T-cell (primary cell): Measurements from ENCODE around the gene TNFSF13. TPM values are rescaled to one million over a fixed set of nuclear protein-coding genes. Genes with fewer than 3 reads are reported as not detected.

ENCODE experiments used
- ATAC-seq, 4 experiments: fragments of 200-7000 bp in 3 of 4; fragments of 150-1000 bp in 1 of 4; cut with Tn5 transposase; replicated peaks in 1 of 4; 1 replicate in 3 of 4; 2 replicates in 1 of 4; pipeline ENCODE4 v1.10.0; 2021; ENCODE audit warnings: moderate library complexity in 3 of 4, mild to moderate bottlenecking in 2 of 4, moderate number of reproducible peaks in 1 of 4
- CTCF ChIA-PET, 2 donors: fragments of 300-600 bp; sonication (Branson Sonifier 250); formaldehyde crosslinking; loops; one replicate each; lab custom pipeline; 2022; ENCODE audit warnings: antibody characterized with exemption in 2 of 2; lab: Charles Lee
- POLR2A ChIA-PET, 2 donors: fragments of 300-600 bp; sonication (Branson Sonifier 250); formaldehyde crosslinking; loops; one replicate each; lab custom pipeline; 2022; ENCODE audit warnings: antibody characterized with exemption in 2 of 2; lab: Charles Lee
- DNase-seq, 35 experiments: peaks; one replicate each; pipeline versions ENCODE4 v3.0.0 to v3.0.0-alpha.2; 2013 to 2023
- H3K27ac ChIP-seq: one replicate; pipeline ENCODE4 v1.5.1; 2013; ENCODE audit warnings: low read length
- H3K27me3 ChIP-seq, 2 experiments: replicated peaks in 1 of 2; 1 replicate in 1 of 2; 2 replicates in 1 of 2; pipeline versions ENCODE4 v1.6.1 to v1.7.0; 2013; ENCODE audit warnings: low read length in 1 of 2, mixed read lengths in 1 of 2; ENCODE audit not compliant: control insufficient read depth in 2 of 2, insufficient read depth in 2 of 2; ENCODE audit errors: extremely low read depth in 1 of 2
- H3K36me3 ChIP-seq, 2 donors: 1 replicate in 1 of 2; 2 replicates in 1 of 2; pipeline versions ENCODE4 v1.6.1 to v1.7.0; 2013; ENCODE audit warnings: low read length in 1 of 2; ENCODE audit not compliant: control insufficient read depth in 2 of 2, insufficient read depth in 1 of 2; ENCODE audit errors: extremely low read depth in 1 of 2
- H3K4me1 ChIP-seq, 2 experiments: 1 replicate in 1 of 2; 2 replicates in 1 of 2; pipeline versions ENCODE4 v1.6.1 to v1.7.0; 2013; ENCODE audit warnings: low read length in 2 of 2, mixed read lengths in 1 of 2; ENCODE audit not compliant: insufficient read depth in 2 of 2, control insufficient read depth in 1 of 2; ENCODE audit errors: extremely low read depth in 1 of 2
- H3K4me3 ChIP-seq, 2 donors: 1 replicate in 1 of 2; 2 replicates in 1 of 2; pipeline versions ENCODE4 v1.5.1 to v1.7.0; 2013; ENCODE audit warnings: mild to moderate bottlenecking in 2 of 2, low read length in 1 of 2, moderate library complexity in 1 of 2; ENCODE audit not compliant: control insufficient read depth in 1 of 2; ENCODE audit errors: extremely low read depth in 1 of 2
- H3K9me3 ChIP-seq: 2 replicates; pipeline ENCODE4 v1.7.0; 2013
- H3K27ac Mint-ChIP-seq, 2 donors: one replicate each; pipeline ENCODE4 v1.8.0; 2020 to 2021; ENCODE audit warnings: mild to moderate bottlenecking in 2 of 2, mixed read lengths in 2 of 2
- H3K27me3 Mint-ChIP-seq, 2 donors: one replicate each; pipeline ENCODE4 v1.8.0; 2021 to 2022; ENCODE audit warnings: mixed read lengths in 2 of 2
- H3K36me3 Mint-ChIP-seq: one replicate; pipeline ENCODE4 v1.8.0; 2021; ENCODE audit warnings: mixed read lengths
- H3K4me1 Mint-ChIP-seq, 3 donors: one replicate each; pipeline ENCODE4 v1.8.0; 2020 to 2022; ENCODE audit warnings: mixed read lengths in 3 of 3, mild to moderate bottlenecking in 1 of 3
- H3K4me3 Mint-ChIP-seq, 3 donors: one replicate each; pipeline ENCODE4 v1.8.0; 2020 to 2022; ENCODE audit warnings: mild to moderate bottlenecking in 3 of 3, mixed read lengths in 3 of 3, moderate library complexity in 3 of 3
- H3K9me3 Mint-ChIP-seq, 3 donors: one replicate each; pipeline ENCODE4 v1.8.0; 2020 to 2022; ENCODE audit warnings: mixed read lengths in 3 of 3
- whole genome bisulfite sequencing: methylation state at CpG from one replicate; pipeline ENCODE4 v1.1.5; 2013; ENCODE audit warnings: missing lambda C conversion rate; ENCODE audit not compliant: insufficient coverage; 5-methylcytosine and 5-hydroxymethylcytosine counted together
- total RNA-seq, 35 experiments: library from RNA in 6 of 35; stranded (reverse) in 6 of 35; fragments of 120-200 nt in 1 of 35; gene quantifications; one replicate each; pipeline versions ENCODE4 v1.2.1 to v1.2.4 and lab custom pipeline; 2013 to 2026

TNFSF13 gene
- total RNA-seq, 5 donors from 2014 or later (not counting 1 experiment from before 2014, with no cell fraction given) = 1.3 to 5.6 (median 4.6) TPM

- H3K36me3 ChIP-seq = peaks cover 13 to 51% of the 10 kb centered on the region in 2 donors
- no peaks in the 10 kb centered on the region for H3K9me3 ChIP-seq
- Mint-ChIP-seq H3K36me3 (peaks cover 52% of the 10 kb centered on the region), H3K9me3 (no peaks in the 10 kb centered on the region), H3K27ac (peak overlapping the region in 1 of 2 donors; percentile 49), H3K4me3 (peak overlapping the region; percentile 31 to 37 (median 32)), H3K4me1 (peaks cover 71 to 81% (median 81%) of the 10 kb centered on the region in 3 donors), H3K27me3 (no peaks in the 10 kb centered on the region)
- WGBS = 89% methylated on average over 7 of the region's 17 CpGs
- no peak overlapping the region for H3K27ac ChIP-seq
- CTCF ChIA-PET = no interaction called here
- H3K4me3 ChIP-seq = no peak overlapping the region
- DNase-seq (no peak), ATAC-seq (no peak)
- POLR2A ChIA-PET = interaction anchor here in 1 of 2 donors (0.6 kb wide), 1 partner anchor 143 kb away, joined by 9 read pairs; no protein-coding TSS in a partner anchor
- H3K4me1 ChIP-seq = peaks cover 28 to 65% of the 10 kb centered on the region in 2 experiments
- H3K27me3 ChIP-seq = no peaks in the 10 kb centered on the region
Measured at GRCh38 chr17:7577327-7578199, 19.0 kb downstream of the TNFSF13 start.

DNA sequence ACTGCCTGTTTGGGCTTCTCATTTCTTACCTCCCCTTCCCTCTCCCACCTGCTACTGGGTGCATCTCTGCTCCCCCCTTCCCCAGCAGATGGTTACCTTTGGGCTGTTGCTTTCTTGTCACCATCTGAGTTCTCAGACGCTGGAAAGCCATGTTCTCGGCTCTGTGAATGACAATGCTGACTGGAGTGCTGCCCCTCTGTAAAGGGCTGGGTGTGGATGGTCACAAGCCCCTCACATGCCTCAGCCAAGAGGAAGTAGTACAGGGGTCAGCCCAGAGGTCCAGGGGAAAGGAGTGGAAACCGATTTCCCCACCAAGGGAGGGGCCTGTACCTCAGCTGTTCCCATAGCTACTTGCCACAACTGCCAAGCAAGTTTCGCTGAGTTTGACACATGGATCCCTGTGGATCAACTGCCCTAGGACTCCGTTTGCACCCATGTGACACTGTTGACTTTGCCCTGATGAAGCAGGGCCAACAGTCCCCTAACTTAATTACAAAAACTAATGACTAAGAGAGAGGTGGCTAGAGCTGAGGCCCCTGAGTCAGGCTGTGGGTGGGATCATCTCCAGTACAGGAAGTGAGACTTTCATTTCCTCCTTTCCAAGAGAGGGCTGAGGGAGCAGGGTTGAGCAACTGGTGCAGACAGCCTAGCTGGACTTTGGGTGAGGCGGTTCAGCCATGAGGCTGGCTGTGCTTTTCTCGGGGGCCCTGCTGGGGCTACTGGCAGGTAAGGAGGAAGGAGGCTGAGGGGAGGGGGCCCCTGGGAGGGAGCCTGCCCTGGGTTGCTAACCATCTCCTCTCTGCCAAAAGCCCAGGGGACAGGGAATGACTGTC, 20.7 kb downstream of the TNFSF13 start, which contains the start of gene CD68:
Gene CD68, plus strand, starts transcription at position 638 of the 833 bp plus-strand sequence. Its CDS starts 40 bp downstream, at position 678.
- Histone ChIP-seq H3K9me3 (no peaks in the 10 kb centered on the region), H3K27me3 (no peaks in the 10 kb centered on the region), H3K36me3 (peaks cover 15 to 47% of the 10 kb centered on the region in 2 donors), H3K4me3 (peak within 1 kb of the TSS in 1 of 2 donors; percentile 19), H3K4me1 (peaks cover 33 to 72% of the 10 kb centered on the region in 2 experiments), H3K27ac (peak within 1 kb of the TSS; percentile 66)
- Mint-ChIP-seq H3K4me3 (peak within 1 kb of the TSS in 2 of 3 donors; percentile 53 to 55), H3K36me3 (peaks cover 49% of the 10 kb centered on the region), H3K27ac (peak within 1 kb of the TSS; percentile 72 to 91), H3K9me3 (no peaks in the 10 kb centered on the region), H3K4me1 (peaks cover 68 to 89% (median 88%) of the 10 kb centered on the region in 3 donors), H3K27me3 (no peaks in the 10 kb centered on the region)
- peak; percentile 3 to 33 (median 26) for ATAC-seq
- ChIA-PET CTCF (interaction anchor here in 1 of 2 donors (0.5 kb wide), 1 partner anchor 274 kb away, joined by 5 read pairs; no protein-coding TSS in a partner anchor), POLR2A (no interaction called here)
- peak in 9 of 35 experiments; percentile 17 to 59 (median 32) for DNase-seq
- WGBS = 20% methylated on average over 1 of the region's 7 CpGs

GRCh38 chr17:7579834-7580603, 21.5 kb downstream of the TNFSF13 start:
- H3K4me1 ChIP-seq = peaks cover 31 to 72% of the 10 kb centered on the region in 2 experiments
- H3K27ac ChIP-seq = peak overlapping the region; percentile 66
- peaks cover 8 to 39% of the 10 kb centered on the region in 2 donors for H3K36me3 ChIP-seq
- Mint-ChIP-seq H3K9me3 (no peaks in the 10 kb centered on the region), H3K36me3 (peaks cover 41% of the 10 kb centered on the region), H3K4me1 (peaks cover 68 to 88% (median 86%) of the 10 kb centered on the region in 3 donors), H3K27ac (peak overlapping the region; percentile 72 to 91), H3K4me3 (peak overlapping the region in 1 of 3 donors; percentile 53), H3K27me3 (no peaks in the 10 kb centered on the region)
- 39% methylated on average over 8 of the region's 12 CpGs for WGBS
- DNase-seq (no peak), ATAC-seq (no peak)
- POLR2A ChIA-PET = interaction anchor here in 1 of 2 donors (0.5 to 0.7 kb wide), 2 partner anchors 136 to 552 kb away, joined by 3 read pairs; no protein-coding TSS in a partner anchor
- no peaks in the 10 kb centered on the region for H3K9me3 ChIP-seq
- no peak overlapping the region for H3K4me3 ChIP-seq
- CTCF ChIA-PET = interaction anchor here (0.5 to 0.9 kb wide), 2 partner anchors 34 to 274 kb away, joined by 3 to 5 read pairs; partner anchors contain the start of gene FXR2 (in 1 of the 2)
- H3K27me3 ChIP-seq = no peaks in the 10 kb centered on the region

DNA sequence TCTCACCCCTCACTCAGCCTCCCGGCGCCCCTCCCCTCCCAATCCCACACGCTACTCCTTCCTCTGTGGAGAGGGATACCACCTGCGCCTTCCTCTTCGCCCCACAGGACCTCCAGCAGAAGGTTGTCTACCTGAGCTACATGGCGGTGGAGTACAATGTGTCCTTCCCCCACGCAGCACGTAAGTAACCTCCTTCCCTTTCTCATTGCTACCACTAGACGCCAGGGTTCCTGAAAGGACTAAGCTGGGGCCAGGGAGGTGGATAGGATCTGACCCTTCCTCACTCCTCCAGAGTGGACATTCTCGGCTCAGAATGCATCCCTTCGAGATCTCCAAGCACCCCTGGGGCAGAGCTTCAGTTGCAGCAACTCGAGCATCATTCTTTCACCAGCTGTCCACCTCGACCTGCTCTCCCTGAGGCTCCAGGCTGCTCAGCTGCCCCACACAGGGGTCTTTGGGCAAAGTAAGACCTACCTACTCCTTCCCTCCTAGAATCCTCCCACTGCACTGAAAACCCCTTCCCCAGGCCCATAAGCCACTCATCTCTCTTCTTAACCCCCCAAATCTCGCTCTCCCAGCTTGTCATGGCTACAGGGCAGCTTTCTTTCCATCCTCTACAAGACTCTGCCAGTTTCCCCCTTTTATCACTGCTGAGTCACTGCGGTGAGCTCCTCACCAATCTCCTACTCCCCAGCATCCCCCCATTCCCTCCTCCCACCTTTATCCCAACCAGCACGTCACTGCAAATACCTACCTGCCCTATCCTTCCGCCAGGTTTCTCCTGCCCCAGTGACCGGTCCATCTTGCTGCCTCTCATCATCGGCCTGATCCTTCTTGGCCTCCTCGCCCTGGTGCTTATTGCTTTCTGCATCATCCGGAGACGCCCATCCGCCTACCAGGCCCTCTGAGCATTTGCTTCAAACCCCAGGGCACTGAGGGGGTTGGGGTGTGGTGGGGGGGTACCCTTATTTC, 22.3 kb downstream of the TNFSF13 start:
- Histone ChIP-seq H3K4me1 (peaks cover 27 to 72% of the 10 kb centered on the region in 2 experiments), H3K4me3 (no peak overlapping the region), H3K36me3 (peaks cover 8 to 32% of the 10 kb centered on the region in 2 donors), H3K27ac (no peak overlapping the region), H3K27me3 (no peaks in the 10 kb centered on the region), H3K9me3 (no peaks in the 10 kb centered on the region)
- peak overlapping the region; percentile 56 to 72 for H3K27ac Mint-ChIP-seq
- 85% methylated on average over 15 of the region's 23 CpGs for whole genome bisulfite sequencing
- DNase-seq (no peak), ATAC-seq (no peak)
- H3K4me3 Mint-ChIP-seq = peak overlapping the region in 2 of 3 donors; percentile 0 to 49
- no peaks in the 10 kb centered on the region for H3K27me3 Mint-ChIP-seq
- H3K9me3 Mint-ChIP-seq = no peaks in the 10 kb centered on the region
- CTCF ChIA-PET = interaction anchor here in 1 of 2 donors (0.9 kb wide), 1 partner anchor 33 kb away, joined by 3 read pairs; the partner anchor contains the start of gene FXR2
- H3K4me1 Mint-ChIP-seq = peaks cover 68 to 84% (median 81%) of the 10 kb centered on the region in 3 donors
- POLR2A ChIA-PET = interaction anchor here in 1 of 2 donors (0.5 to 0.7 kb wide), 2 partner anchors 137 to 552 kb away, joined by 3 read pairs; no protein-coding TSS in a partner anchor
- peaks cover 34% of the 10 kb centered on the region for H3K36me3 Mint-ChIP-seq
